SW 1271 (cell line): ENCODE results near the gene IFITM2.

Source experiments
- DNase-seq, 2 experiments: peaks; one replicate each; lab custom pipeline; 2025; lab: John Stamatoyannopoulos, UW

The IFITM2 gene

DNA sequence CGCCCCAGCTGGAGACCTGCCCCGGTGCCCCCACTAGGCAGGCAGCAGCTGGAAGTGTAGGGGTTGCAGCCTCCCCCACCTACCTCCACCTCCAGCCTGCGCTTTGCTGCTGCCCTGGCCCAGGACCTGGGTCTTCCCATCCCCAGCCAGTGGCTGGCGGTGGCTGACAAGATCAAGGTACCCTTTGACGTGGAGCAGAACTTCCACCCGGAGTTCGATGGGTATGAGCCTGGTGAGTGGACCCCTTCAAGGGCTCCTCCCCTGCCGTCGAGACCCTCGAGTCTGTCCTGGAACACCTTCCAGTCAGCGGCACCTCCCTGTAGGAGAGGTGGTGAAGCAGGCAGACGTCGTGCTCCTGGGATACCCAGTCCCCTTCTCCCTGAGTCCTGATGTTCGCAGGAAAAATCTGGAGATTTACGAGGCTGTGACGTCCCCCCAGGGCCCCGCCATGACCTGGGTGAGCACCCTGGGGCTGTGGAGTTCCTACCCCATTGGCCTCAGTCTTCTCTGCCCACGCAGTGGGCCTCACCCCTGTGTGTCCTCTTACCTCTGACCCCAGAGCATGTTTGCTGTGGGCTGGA, 14.3 kb upstream of the IFITM2 start:
- no peak for DNase-seq

DNA sequence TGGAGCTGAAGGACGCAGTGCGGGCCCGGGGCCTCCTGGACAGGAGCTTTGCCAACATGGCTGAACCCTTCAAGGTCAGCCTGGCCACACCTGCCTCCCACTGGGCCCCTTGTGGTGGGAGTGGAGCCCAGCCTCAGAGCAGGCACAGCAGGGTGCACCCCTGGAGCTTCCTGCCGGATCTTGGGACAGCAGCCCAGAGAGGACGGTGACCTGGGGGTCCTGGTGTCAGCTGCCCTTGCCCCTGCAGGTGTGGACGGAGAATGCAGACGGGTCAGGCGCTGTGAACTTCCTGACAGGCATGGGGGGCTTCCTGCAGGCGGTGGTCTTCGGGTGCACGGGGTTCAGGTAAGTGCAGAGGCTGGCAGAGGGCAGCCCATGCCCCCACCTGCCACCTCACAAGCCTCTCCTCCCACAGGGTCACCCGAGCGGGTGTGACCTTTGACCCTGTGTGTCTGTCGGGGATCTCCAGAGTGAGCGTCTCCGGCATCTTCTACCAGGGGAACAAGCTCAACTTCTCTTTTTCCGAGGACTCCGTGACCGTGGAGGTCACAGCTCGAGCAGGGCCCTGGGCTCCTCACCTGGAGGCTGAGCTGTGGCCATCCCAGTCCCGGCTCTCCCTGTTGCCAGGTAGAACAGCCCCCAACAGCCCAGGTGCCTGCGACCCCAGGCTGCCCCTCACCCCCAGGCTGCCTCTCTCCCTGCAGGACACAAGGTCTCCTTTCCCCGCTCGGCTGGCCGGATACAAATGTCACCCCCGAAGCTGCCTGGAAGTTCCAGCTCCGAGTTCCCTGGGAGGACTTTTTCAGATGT, 13.6 kb upstream of the IFITM2 start:
- DNase-seq, result no peak

DNA sequence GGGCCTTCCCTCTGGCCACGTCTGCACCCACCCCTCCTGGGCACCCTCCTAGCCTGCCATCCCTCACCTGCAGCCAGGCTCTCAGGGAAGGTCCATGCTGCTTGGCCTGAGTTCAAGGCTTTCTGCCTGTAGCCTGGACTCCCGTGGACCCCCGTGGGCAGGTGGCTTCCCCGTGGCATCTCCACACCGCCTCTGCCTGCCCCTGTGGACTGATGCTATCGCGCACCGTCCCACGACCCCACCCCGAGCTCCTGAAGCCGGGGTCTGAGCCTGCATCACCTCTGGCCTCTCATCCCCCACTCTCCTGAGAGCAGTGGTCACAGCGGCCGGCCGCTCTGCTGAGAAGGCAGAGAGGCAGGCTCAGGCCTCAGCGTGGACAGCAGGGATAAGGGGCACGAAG, 12.8 kb upstream of the IFITM2 start:
- no peak for DNase-seq

- DNase-seq, result no peak
Observed at GRCh38 chr11:295351-296170, 12.1 kb upstream of the IFITM2 start.

GRCh38 chr11:296171-297050, 11.2 kb upstream of the IFITM2 start:
- no peak for DNase-seq

GRCh38 chr11:297051-297585, 10.5 kb upstream of the IFITM2 start:
- DNase-seq, result no peak

DNA sequence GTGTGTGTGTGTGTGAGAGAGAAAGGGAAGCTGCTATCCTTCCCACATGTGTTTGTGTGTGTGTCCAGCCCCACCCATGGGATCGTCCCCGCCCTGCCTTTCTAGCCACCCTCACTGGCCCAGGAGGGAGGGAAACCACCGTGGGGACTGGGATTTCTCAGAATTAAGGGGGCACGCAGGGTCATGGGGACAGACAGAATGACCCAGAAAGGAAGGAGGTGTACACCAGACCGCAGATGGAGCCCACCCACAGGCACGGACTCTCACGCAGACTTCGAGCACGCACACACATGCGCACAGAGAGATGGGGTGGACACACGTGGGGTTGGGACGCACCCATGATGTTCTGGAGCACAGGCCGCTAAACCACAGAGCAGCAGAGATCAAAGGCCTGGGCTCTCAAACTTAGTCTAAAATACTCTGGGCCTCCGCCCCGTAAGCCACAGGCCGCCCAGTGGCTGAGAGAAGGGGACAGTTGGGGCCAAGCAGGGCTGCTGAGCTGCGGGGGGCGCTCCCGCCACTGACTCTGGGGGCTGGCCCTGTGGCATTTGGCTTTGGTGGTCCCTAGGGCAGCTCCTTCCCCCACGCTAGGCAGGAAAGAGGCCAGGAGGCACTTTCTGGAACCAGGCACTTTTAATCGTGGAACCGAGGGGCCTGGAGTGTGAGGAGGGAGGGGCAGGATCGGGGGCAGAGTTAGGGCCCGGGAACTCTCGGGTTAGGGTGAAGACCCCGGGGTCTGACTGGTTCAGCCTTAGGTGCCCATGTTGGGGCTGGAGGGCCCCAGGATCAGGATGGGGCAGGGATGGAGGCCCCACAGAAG, 9.8 kb upstream of the IFITM2 start:
- DNase-seq, result no peak

DNA sequence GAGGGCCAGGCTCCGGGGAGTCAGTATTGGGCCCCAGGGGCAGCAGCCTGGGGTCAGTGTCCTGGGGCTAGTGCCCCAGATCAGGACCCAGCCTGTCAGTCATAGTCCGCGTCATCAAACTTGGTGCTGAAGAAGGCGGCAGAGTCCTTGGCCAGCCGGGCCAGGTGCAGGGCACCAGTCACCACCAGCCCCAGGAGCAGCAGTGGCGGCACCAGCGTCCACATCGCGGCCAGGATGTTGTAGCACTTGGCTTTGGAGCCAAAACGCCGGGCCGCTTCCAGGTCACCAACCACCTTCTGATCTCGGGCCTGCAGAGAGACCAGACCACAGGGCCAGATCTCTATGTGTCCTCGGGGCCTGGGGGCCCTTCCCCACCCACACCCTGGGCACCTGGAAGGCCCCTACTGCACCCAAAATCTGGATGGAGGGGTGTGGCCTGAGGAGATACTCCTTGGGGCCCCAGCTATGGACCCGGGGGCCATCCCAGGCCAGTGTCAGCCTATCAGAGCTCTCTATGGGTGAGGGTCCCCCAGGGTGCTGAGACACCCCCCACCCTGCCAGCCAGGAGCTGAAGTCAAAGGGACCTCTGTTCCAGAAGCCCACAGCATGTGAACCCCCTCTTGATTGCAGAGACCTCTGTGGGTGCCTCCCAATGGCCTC, 9.1 kb upstream of the IFITM2 start:
- DNase-seq, result no peak

DNA sequence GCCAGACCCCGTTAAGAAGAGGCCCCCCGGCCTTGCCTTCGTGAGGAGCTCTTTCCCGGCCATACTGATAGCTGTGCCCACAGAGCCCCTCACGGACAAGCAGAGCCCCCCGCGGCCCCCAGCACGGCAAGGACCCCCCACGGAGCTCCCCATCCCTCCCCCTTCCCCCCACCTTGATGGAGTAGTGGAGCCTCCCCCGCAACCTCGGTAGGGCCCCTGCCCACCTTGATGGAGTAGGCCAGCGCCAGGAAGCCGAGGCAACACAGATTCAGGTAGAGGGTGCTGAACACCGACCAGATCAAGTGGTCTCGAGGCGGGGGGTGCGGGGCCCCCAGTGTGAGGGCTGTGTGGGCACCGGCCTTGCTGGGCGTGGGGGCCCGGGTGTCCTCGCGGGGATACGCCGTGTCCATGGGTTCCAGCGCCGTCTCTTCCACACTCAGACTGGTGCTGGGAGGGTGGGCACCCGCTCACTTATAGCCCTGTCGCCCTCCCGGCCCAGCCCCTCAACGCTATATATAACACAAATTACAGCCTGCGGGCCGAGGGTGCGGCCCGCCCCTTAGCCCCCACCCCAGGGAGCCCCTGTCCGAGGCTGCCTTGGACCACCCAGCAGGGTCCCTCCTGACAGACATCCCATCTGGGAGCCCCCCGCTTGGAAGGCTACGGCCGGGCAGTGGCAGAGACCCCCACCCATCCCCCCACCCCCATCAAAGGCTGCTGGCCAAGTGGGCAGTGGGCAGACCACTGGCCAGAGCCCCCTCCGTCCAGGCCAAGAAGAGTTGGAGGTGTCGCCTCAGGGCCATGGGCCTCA, 8.3 kb upstream of the IFITM2 start, which contains the start of gene IFITM5:
Gene IFITM5, minus strand, starts transcription at position 446 of the 811 bp plus-strand sequence. Its CDS starts 36 bp downstream, at position 410.
- DNase-seq, result no peak

GRCh38 chr11:299951-300735, 7.5 kb upstream of the IFITM2 start:
- no peak for DNase-seq

DNA sequence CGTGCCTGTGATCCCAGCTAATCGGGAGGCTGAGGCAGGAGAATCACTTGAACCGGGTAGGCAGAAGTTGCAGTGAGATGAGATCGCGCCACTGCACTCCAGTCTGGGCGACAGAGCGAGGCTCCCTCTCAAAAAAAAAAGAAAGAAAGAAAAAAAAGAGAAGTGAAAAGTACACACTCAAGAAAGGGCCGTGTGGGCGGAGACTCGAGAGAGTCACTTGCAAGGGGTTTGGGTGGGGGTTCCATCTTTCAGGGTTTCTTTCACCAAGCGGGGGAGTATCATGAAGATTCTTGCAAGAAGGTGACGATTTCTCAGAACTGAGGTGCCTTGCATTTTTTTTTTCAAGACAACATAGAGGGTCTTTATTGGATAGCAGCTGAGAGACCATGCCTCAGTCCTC, 4.3 kb upstream of the IFITM2 start:
- DNase-seq, result no peak

- no peak for DNase-seq
Observed at GRCh38 chr11:304061-304506, 3.5 kb upstream of the IFITM2 start.

GRCh38 chr11:304915-305843, 2.4 kb upstream of the IFITM2 start:
- DNase-seq, result peak in 1 of 2 experiments; percentile 57

DNA sequence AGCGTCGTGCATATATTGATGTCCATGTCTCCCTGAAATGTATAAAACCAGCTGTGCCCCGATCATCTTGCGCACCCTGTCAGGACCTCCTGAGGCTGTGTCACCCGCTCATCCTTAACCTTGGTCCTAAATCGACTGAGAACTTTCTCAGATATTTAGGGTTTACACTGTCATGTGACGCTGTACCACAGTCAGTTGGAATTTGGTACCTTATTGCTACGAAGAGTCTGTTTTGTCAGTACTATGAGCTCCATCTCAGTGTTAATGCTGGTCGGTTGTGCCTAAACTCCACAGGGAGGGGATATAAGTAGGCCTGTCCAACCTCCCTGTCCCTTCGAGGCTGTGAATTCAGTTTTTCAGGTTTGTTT, 1.8 kb upstream of the IFITM2 start:
- DNase-seq, result no peak

- DNase-seq, result no peak
Observed at GRCh38 chr11:306645-307371, 808 bp upstream of the IFITM2 start.
